ENCODE measurements around the gene COMMD4.
"Not testable (repeated sequence)": the region's sequence is repeated elsewhere in the genome, so short reads cannot be mapped to it uniquely, and the experiment has no call there.

The COMMD4 gene

GRCh38 chr15:75383986-75384385, 48.1 kb downstream of the COMMD4 start:
- not testable (repeated sequence) for DNase-seq
